Measurements from ENCODE around the gene GNG2.

GNG2 gene

GRCh38 chr14:52003324-52003723, 142.9 kb downstream of the GNG2 start:
- no peak overlapping the region for H2AFZ ChIP-seq (ENCODE audit: low read depth, low read length)
- H4K20me1 ChIP-seq (ENCODE audit: insufficient read depth, low read length), result peaks cover 4% of the 10 kb centered on the region; the same call in 1 of the 2 replicates
- no peak for DNase-seq
- no peak overlapping the region for H3K27ac ChIP-seq (ENCODE audit: low read length)
- no peak overlapping the region for H3K4me2 ChIP-seq (ENCODE audit: insufficient read depth, low read length)
- H3K27me3 ChIP-seq (ENCODE audit: insufficient read depth, low read length, poor library complexity), result no peaks in the 10 kb centered on the region
- no peak overlapping the region for H3K9ac ChIP-seq (ENCODE audit: low read depth, low read length)
- H3K4me3 ChIP-seq (ENCODE audit: low read depth in 1 of 2, low read length in 2 of 2), result no peak overlapping the region
- H3K9me3 ChIP-seq (ENCODE audit: insufficient read depth, low read length, severe bottlenecking), result no peaks in the 10 kb centered on the region
- ATAC-seq (ENCODE audit: insufficient read depth, low read depth), result no peak
- H3K4me1 ChIP-seq (ENCODE audit: insufficient read depth, low read length), result no peaks in the 10 kb centered on the region
- no peak for TF ChIP-seq EZH2 (IDR thresholded peaks at IDR 0.05; ENCODE audit: borderline replicate concordance, low read depth, low read length, severe bottlenecking)
- TF ChIP-seq CTCF (IDR thresholded peaks at IDR 0.05; ENCODE audit: borderline replicate concordance, extremely low read depth, low read length, poor library complexity, severe bottlenecking), result no peak
- peaks cover 99% of the 10 kb centered on the region for H3K36me3 ChIP-seq (ENCODE audit: insufficient read depth, low read length)
- H3K79me2 ChIP-seq (ENCODE audit: insufficient read depth, low read length), result peaks cover 12% of the 10 kb centered on the region; the same call in 1 of the 2 replicates

DNA sequence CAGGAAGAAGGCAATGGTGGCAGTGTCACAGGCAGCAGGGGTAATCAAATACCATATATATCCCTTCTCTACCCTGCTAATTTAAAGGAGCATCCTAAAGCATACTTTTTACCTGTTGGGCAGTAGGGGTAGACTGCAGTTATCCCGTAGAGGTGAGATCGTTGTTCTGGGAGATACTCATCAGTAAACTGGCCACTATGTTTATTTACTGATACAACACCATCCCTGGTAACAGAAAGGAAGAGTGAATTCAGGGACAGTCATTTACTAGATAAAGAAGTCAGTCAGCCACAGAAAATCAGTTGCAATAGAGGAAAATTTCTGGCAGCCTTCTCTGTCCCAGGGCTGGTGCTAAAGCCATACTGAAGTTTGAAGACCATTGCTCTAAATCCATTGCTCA, 145.2 kb downstream of the GNG2 start:
- Histone ChIP-seq H3K27me3 (ENCODE audit: insufficient read depth, low read length, poor library complexity) (no peaks in the 10 kb centered on the region), H3K36me3 (ENCODE audit: insufficient read depth, low read length) (peaks cover 99% of the 10 kb centered on the region), H3K4me2 (ENCODE audit: insufficient read depth, low read length) (no peak overlapping the region), H3K4me3 (ENCODE audit: low read depth in 1 of 2, low read length in 2 of 2) (no peak overlapping the region), H3K79me2 (ENCODE audit: insufficient read depth, low read length) (peaks cover 4% of the 10 kb centered on the region; the same call in 1 of the 2 replicates), H3K4me1 (ENCODE audit: insufficient read depth, low read length) (no peaks in the 10 kb centered on the region), H2AFZ (ENCODE audit: low read depth, low read length) (no peak overlapping the region), H3K9me3 (ENCODE audit: insufficient read depth, low read length, severe bottlenecking) (no peaks in the 10 kb centered on the region), H3K27ac (ENCODE audit: low read length) (no peak overlapping the region), H4K20me1 (ENCODE audit: insufficient read depth, low read length) (peaks cover 4% of the 10 kb centered on the region; the same call in 1 of the 2 replicates), H3K9ac (ENCODE audit: low read depth, low read length) (no peak overlapping the region)
- TF ChIP-seq EZH2 (IDR thresholded peaks at IDR 0.05; ENCODE audit: borderline replicate concordance, low read depth, low read length, severe bottlenecking), result no peak
- no peak for TF ChIP-seq CTCF (IDR thresholded peaks at IDR 0.05; ENCODE audit: borderline replicate concordance, extremely low read depth, low read length, poor library complexity, severe bottlenecking)
- ATAC-seq (ENCODE audit: insufficient read depth, low read depth), result no peak
- DNase-seq, result no peak

DNA sequence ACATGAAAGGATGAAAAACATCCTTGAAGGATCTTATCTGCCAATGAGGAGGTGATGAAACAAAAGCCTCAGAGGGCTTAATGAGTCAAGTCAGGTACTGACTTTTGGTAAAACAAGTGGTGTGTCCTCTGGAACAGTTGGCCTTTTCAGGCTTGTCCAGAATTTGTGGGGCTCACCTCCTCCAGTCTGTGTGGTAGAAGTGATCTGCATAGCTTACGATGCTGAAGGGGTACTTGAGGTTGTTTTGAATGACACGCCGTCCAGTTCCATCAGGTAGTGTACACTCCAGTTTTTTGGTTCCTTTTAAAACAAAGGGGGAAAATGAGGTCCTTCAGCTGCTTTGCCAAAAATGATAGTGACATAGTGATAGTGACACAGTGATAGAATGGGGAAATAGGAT, 145.9 kb downstream of the GNG2 start:
- DNase-seq (no peak), ATAC-seq (ENCODE audit: insufficient read depth, low read depth) (no peak)
- H3K4me2 ChIP-seq (ENCODE audit: insufficient read depth, low read length), result no peak overlapping the region
- H3K4me3 ChIP-seq (ENCODE audit: low read depth in 1 of 2, low read length in 2 of 2), result no peak overlapping the region
- peaks cover 100% of the 10 kb centered on the region for H3K36me3 ChIP-seq (ENCODE audit: insufficient read depth, low read length)
- H3K79me2 ChIP-seq (ENCODE audit: insufficient read depth, low read length), result peaks cover 4% of the 10 kb centered on the region; the same call in 1 of the 2 replicates
- no peak for TF ChIP-seq CTCF (IDR thresholded peaks at IDR 0.05; ENCODE audit: borderline replicate concordance, extremely low read depth, low read length, poor library complexity, severe bottlenecking)
- no peak for TF ChIP-seq EZH2 (IDR thresholded peaks at IDR 0.05; ENCODE audit: borderline replicate concordance, low read depth, low read length, severe bottlenecking)
- H3K9ac ChIP-seq (ENCODE audit: low read depth, low read length), result no peak overlapping the region
- peaks cover 4% of the 10 kb centered on the region; the same call in 1 of the 2 replicates for H4K20me1 ChIP-seq (ENCODE audit: insufficient read depth, low read length)
- no peak overlapping the region for H3K27ac ChIP-seq (ENCODE audit: low read length)
- H2AFZ ChIP-seq (ENCODE audit: low read depth, low read length), result no peak overlapping the region
- no peaks in the 10 kb centered on the region for H3K4me1 ChIP-seq (ENCODE audit: insufficient read depth, low read length)
- no peaks in the 10 kb centered on the region for H3K9me3 ChIP-seq (ENCODE audit: insufficient read depth, low read length, severe bottlenecking)
- no peaks in the 10 kb centered on the region for H3K27me3 ChIP-seq (ENCODE audit: insufficient read depth, low read length, poor library complexity)

DNA sequence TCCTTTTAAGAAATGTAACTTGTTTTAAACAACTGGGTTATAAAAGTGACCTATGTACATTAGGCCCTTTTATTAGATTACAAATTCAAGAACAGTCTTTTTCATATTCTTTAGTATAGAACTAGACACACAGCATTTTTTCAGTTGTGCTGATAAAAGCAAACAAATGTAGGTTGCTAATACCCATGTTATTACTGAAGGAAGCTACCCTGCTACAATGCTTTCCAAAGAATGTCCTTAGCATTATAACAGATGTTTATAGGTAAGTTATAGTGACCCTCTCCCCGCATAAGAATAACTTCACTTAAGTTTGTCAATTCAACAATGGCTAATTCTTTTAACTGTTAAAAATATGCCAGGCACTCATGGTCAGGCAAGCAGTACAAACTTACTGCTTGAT, 146.8 kb downstream of the GNG2 start:
- Histone ChIP-seq H4K20me1 (ENCODE audit: insufficient read depth, low read length) (peaks cover 4% of the 10 kb centered on the region; the same call in 1 of the 2 replicates), H3K4me3 (ENCODE audit: low read depth in 1 of 2, low read length in 2 of 2) (no peak overlapping the region), H3K9ac (ENCODE audit: low read depth, low read length) (no peak overlapping the region), H3K27me3 (ENCODE audit: insufficient read depth, low read length, poor library complexity) (no peaks in the 10 kb centered on the region), H3K79me2 (ENCODE audit: insufficient read depth, low read length) (peaks cover 4% of the 10 kb centered on the region; the same call in 1 of the 2 replicates), H3K9me3 (ENCODE audit: insufficient read depth, low read length, severe bottlenecking) (no peaks in the 10 kb centered on the region), H3K27ac (ENCODE audit: low read length) (no peak overlapping the region), H3K4me2 (ENCODE audit: insufficient read depth, low read length) (no peak overlapping the region), H3K36me3 (ENCODE audit: insufficient read depth, low read length) (peaks cover 100% of the 10 kb centered on the region), H3K4me1 (ENCODE audit: insufficient read depth, low read length) (no peaks in the 10 kb centered on the region), H2AFZ (ENCODE audit: low read depth, low read length) (no peak overlapping the region)
- TF ChIP-seq EZH2 (IDR thresholded peaks at IDR 0.05; ENCODE audit: borderline replicate concordance, low read depth, low read length, severe bottlenecking) (no peak), CTCF (IDR thresholded peaks at IDR 0.05; ENCODE audit: borderline replicate concordance, extremely low read depth, low read length, poor library complexity, severe bottlenecking) (no peak)
- DNase-seq (no peak), ATAC-seq (ENCODE audit: insufficient read depth, low read depth) (no peak)
